AG09319 (cell line): Measurements from ENCODE around the gene PPP1R12B.

ENCODE experiments used
- DNase-seq: peaks from one replicate; pipeline ENCODE4 v3.0.0-alpha.2; 2010; ENCODE audit warnings: low read depth; ENCODE audit errors: extremely low read depth
- CTCF ChIP-seq: IDR thresholded peaks from 2 replicates; pipeline ENCODE4 v1.5.1; 2011; ENCODE audit warnings: low read depth, mild to moderate bottlenecking, inconsistent platforms, low read length, moderate library complexity

Gene PPP1R12B

GRCh38 chr1:202323731-202324130, 24.8 kb upstream of the PPP1R12B start:
- no peak for DNase-seq
- TF ChIP-seq CTCF, result no peak

GRCh38 chr1:202324646-202325045, 23.9 kb upstream of the PPP1R12B start:
- no peak for DNase-seq
- no peak for TF ChIP-seq CTCF

- no peak for TF ChIP-seq CTCF
- no peak for DNase-seq
Observed at GRCh38 chr1:202329891-202330290, 18.6 kb upstream of the PPP1R12B start.

GRCh38 chr1:202333861-202334260, 14.6 kb upstream of the PPP1R12B start:
- no peak for DNase-seq
- no peak for TF ChIP-seq CTCF

GRCh38 chr1:202343652-202344349, 4.7 kb upstream of the PPP1R12B start:
- TF ChIP-seq CTCF, result peak; percentile 69
- no peak for DNase-seq

GRCh38 chr1:202348005-202348508, 442 bp upstream of the PPP1R12B start:
- no peak for DNase-seq
- TF ChIP-seq CTCF, result no peak

GRCh38 chr1:202349206-202349928, 868 bp downstream of the PPP1R12B start:
- no peak for TF ChIP-seq CTCF
- DNase-seq, result peak; percentile 61
